Fibroblast of skin of right quadriceps (primary cell): ENCODE measurements around the gene TNFRSF1B.

Experiments
- DNase-seq: peaks from one replicate; pipeline ENCODE4 v3.0.0-alpha.2; 2013

TNFRSF1B gene

GRCh38 chr1:12142141-12142823 lies 24.5 kb upstream of the TNFRSF1B start:
- no peak for DNase-seq

- DNase-seq = no peak
Observed at GRCh38 chr1:12142891-12143630, 23.7 kb upstream of the TNFRSF1B start.

- DNase-seq = peak; percentile 80
Observed at GRCh38 chr1:12143631-12144155, 23.1 kb upstream of the TNFRSF1B start.

GRCh38 chr1:12144236-12144635 lies 22.6 kb upstream of the TNFRSF1B start:
- DNase-seq = no peak

- no peak for DNase-seq
Observed at GRCh38 chr1:12144969-12145368, 21.8 kb upstream of the TNFRSF1B start.

GRCh38 chr1:12145616-12146342 lies 21.0 kb upstream of the TNFRSF1B start:
- no peak for DNase-seq

- DNase-seq = no peak
Observed at GRCh38 chr1:12146343-12147112, 20.3 kb upstream of the TNFRSF1B start.

GRCh38 chr1:12147201-12147701 lies 19.5 kb upstream of the TNFRSF1B start:
- no peak for DNase-seq

- DNase-seq = no peak
Observed at GRCh38 chr1:12148160-12148957, 18.4 kb upstream of the TNFRSF1B start.

GRCh38 chr1:12148958-12149790 lies 17.6 kb upstream of the TNFRSF1B start:
- no peak for DNase-seq

GRCh38 chr1:12149791-12150175 lies 17.0 kb upstream of the TNFRSF1B start:
- DNase-seq = no peak

GRCh38 chr1:12150456-12151200 lies 16.2 kb upstream of the TNFRSF1B start:
- no peak for DNase-seq

GRCh38 chr1:12151465-12151864 lies 15.3 kb upstream of the TNFRSF1B start:
- DNase-seq = no peak

- DNase-seq = no peak
Observed at GRCh38 chr1:12152113-12152891, 14.5 kb upstream of the TNFRSF1B start.

- DNase-seq = peak; percentile 74
Observed at GRCh38 chr1:12153181-12153785, 13.5 kb upstream of the TNFRSF1B start.

- DNase-seq = no peak
Observed at GRCh38 chr1:12155328-12155727, 11.5 kb upstream of the TNFRSF1B start.

- DNase-seq = no peak
Observed at GRCh38 chr1:12157366-12158231, 9.2 kb upstream of the TNFRSF1B start.
